ENCODE data around the gene ZKSCAN8. TPM values are rescaled to one million over a fixed set of nuclear protein-coding genes. Genes with fewer than 3 reads are reported as not detected.

The ZKSCAN8 gene
- polyA plus RNA-seq, 2 of the 4 experiments (the other 2 are of a cell fraction) = 8.5 to 8.9 TPM

DNA sequence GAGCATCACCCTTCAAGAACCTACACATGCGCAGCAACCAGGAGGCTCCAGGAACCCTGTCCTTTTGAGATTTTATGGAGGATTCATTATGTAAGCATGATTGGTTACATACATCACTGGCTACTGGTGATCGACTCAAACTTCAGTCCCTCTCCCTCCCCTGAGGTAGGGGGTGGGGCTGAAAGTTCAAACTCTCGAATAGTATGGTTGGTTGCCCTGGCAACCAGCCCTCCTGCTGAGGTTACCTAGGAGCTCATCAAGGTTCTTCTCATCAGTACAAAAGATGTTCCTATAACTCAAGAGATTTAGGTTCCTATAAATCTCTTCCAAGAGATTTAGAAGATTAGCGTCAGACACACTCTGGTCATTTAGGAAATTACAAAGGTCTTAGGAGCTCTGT is 61.5 kb downstream of the ZKSCAN8 start:
- TF ChIP-seq CBX8 (IDR thresholded peaks at IDR 0.05) (no peak), SREBF2 (IDR thresholded peaks at IDR 0.05) (no peak), FOSL2 (IDR thresholded peaks at IDR 0.05) (no peak), FOSL2 (CRISPR knock-in tag; IDR thresholded peaks at IDR 0.05) (no peak), RAD21 (conservative IDR thresholded peaks at IDR 0.05 in 1 of 2, IDR thresholded peaks at IDR 0.05 in 1 of 2) (no peak), NFE2L2 (conservative IDR thresholded peaks at IDR 0.05; ENCODE audit: low read length) (no peak), CBX2 (IDR thresholded peaks at IDR 0.05; ENCODE audit: borderline replicate concordance, low read depth) (no peak), ZFP36 (IDR thresholded peaks at IDR 0.05; ENCODE audit: borderline replicate concordance, partially characterized antibody) (no peak), JUNB (IDR thresholded peaks at IDR 0.05) (no peak), RCOR1 (IDR thresholded peaks at IDR 0.05; ENCODE audit: low read depth, low read length) (no peak), SMC3 (IDR thresholded peaks at IDR 0.05) (no peak)
- TF ChIP-seq, protein P1, sequence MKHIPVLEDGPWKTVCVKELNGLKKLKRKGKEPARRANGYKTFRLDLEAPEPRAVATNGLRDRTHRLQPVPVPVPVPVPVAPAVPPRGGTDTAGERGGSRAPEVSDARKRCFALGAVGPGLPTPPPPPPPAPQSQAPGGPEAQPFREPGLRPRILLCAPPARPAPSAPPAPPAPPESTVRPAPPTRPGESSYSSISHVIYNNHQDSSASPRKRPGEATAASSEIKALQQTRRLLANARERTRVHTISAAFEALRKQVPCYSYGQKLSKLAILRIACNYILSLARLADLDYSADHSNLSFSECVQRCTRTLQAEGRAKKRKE (CRISPR knock-in tag; IDR thresholded peaks at IDR 0.05; ENCODE audit: low read depth) = no peak
- TF ChIP-seq, protein P2, sequence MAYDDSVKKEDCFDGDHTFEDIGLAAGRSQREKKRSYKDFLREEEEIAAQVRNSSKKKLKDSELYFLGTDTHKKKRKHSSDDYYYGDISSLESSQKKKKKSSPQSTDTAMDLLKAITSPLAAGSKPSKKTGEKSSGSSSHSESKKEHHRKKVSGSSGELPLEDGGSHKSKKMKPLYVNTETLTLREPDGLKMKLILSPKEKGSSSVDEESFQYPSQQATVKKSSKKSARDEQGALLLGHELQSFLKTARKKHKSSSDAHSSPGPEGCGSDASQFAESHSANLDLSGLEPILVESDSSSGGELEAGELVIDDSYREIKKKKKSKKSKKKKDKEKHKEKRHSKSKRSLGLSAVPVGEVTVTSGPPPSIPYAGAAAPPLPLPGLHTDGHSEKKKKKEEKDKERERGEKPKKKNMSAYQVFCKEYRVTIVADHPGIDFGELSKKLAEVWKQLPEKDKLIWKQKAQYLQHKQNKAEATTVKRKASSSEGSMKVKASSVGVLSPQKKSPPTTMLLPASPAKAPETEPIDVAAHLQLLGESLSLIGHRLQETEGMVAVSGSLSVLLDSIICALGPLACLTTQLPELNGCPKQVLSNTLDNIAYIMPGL (CRISPR knock-in tag; IDR thresholded peaks at IDR 0.05; ENCODE audit: borderline replicate concordance) = no peak
- TF ChIP-seq, protein P3, sequence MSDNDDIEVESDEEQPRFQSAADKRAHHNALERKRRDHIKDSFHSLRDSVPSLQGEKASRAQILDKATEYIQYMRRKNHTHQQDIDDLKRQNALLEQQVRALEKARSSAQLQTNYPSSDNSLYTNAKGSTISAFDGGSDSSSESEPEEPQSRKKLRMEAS (IDR thresholded peaks at IDR 0.05) = no peak
- TF ChIP-seq, protein P4, sequence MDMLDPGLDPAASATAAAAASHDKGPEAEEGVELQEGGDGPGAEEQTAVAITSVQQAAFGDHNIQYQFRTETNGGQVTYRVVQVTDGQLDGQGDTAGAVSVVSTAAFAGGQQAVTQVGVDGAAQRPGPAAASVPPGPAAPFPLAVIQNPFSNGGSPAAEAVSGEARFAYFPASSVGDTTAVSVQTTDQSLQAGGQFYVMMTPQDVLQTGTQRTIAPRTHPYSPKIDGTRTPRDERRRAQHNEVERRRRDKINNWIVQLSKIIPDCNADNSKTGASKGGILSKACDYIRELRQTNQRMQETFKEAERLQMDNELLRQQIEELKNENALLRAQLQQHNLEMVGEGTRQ (IDR thresholded peaks at IDR 0.05) = no peak
- TF ChIP-seq, protein P5, sequence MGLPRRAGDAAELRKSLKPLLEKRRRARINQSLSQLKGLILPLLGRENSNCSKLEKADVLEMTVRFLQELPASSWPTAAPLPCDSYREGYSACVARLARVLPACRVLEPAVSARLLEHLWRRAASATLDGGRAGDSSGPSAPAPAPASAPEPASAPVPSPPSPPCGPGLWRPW (IDR thresholded peaks at IDR 0.05) = no peak
- H3K27ac ChIP-seq = no peak overlapping the region
- no peak overlapping the region for H3K4me3 ChIP-seq
- ChIA-PET CTCF (no interaction called here), POLR2A (no interaction called here)
- 38% methylated on average over 4 of the region's 4 CpGs for WGBS (ENCODE audit: missing lambda C conversion rate)
- H3K4me2 ChIP-seq = no peak overlapping the region
- 0 out of 3 replicates have a peak, but pooled peaks cover 3% of the 10 kb centered on the region for H3K9me3 ChIP-seq
- ATAC-seq (no peak), DNase-seq (ENCODE audit: low read depth in 1 of 2, low spot score in 1 of 2) (no peak), FAIRE-seq (no peak)
- H3K4me1 ChIP-seq = no peaks in the 10 kb centered on the region

DNA sequence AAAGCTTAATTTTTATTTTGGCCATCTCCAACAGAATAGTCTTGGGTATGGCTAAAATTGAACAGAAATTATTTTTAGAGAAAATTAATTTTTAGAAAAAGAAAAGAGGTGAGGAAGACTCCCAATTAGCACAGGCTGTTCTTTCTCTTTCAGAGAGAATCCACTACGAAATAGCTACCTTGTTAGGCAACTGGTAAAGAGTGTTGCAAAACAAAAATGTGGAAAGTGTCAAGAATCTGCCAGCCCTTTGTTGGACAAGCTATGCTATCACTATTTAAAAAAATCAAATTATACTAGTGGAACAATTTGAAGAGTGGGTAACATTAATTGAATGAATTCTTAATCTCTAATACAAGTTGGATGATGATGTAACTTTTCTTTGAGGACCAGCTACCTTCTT is 64.2 kb downstream of the ZKSCAN8 start:
- Histone ChIP-seq H3K4me3 (no peak overlapping the region), H3K4me2 (no peak overlapping the region), H3K4me1 (no peaks in the 10 kb centered on the region), H3K27ac (no peak overlapping the region), H3K9me3 (no peaks in the 10 kb centered on the region)
- WGBS (ENCODE audit: missing lambda C conversion rate) = 63% methylated on average over 1 of the region's 1 CpG
- ATAC-seq (no peak), FAIRE-seq (no peak), DNase-seq (ENCODE audit: low read depth in 1 of 2, low spot score in 1 of 2) (no peak)
- TF ChIP-seq, protein P6, sequence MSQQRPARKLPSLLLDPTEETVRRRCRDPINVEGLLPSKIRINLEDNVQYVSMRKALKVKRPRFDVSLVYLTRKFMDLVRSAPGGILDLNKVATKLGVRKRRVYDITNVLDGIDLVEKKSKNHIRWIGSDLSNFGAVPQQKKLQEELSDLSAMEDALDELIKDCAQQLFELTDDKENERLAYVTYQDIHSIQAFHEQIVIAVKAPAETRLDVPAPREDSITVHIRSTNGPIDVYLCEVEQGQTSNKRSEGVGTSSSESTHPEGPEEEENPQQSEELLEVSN (IDR thresholded peaks at IDR 0.05; ENCODE audit: borderline replicate concordance, low read depth) = no peak
- TF ChIP-seq TP53 (CRISPR knock-in tag; IDR thresholded peaks at IDR 0.05) (no peak), ZFP36 (IDR thresholded peaks at IDR 0.05; ENCODE audit: borderline replicate concordance, partially characterized antibody) (no peak), EHMT2 (IDR thresholded peaks at IDR 0.05; ENCODE audit: low read depth) (no peak), MYC (IDR thresholded peaks at IDR 0.05; ENCODE audit: borderline replicate concordance, low read length) (no peak), POLR2A (IDR thresholded peaks at IDR 0.05; ENCODE audit: low read length) (no peak), ESRRA (IDR thresholded peaks at IDR 0.05; ENCODE audit: borderline replicate concordance, low read length) (no peak), SMC3 (IDR thresholded peaks at IDR 0.05) (no peak)
- TF ChIP-seq, protein P2 (CRISPR knock-in tag; IDR thresholded peaks at IDR 0.05; ENCODE audit: borderline replicate concordance) = no peak
- CTCF ChIA-PET = no interaction called here
- POLR2A ChIA-PET = no interaction called here

All from A549 (cell line).